HG03159 (cell line): ENCODE measurements around the gene IPO13.
A peak's percentile ranks its signal among the peaks of the same experiment; 100 is the strongest.

Source experiments
- ATAC-seq: cut with Tn5 transposase; IDR thresholded peaks from one replicate; pipeline ENCODE4 v1.9.1; 2021; ENCODE audit warnings: mild to moderate bottlenecking, moderate library complexity; ENCODE audit not compliant: unreplicated experiment

Gene IPO13

DNA sequence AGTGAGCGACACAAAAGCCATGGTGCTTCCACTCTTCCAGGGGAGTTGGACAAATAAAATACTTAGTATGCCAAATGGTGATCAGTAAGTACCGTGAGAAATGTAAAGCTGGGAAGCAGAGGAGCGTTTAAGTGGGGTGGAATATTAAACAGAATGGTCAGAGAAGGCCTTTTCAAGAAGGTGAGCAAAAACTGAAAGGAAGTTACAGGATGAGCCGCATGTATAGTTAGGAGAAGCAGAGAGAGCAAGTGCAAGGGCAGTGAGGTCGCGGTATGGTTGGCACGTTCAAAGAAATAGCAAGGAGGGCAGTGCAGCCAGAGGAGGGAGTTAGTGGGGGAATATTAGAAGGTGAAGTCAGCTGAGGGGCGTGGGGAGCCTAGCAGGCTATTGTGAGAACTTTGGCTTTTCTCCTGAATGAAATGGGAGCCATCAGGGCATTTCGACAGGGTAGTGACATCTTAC is 27.3 kb downstream of the IPO13 start:
- ATAC-seq, result no peak

DNA sequence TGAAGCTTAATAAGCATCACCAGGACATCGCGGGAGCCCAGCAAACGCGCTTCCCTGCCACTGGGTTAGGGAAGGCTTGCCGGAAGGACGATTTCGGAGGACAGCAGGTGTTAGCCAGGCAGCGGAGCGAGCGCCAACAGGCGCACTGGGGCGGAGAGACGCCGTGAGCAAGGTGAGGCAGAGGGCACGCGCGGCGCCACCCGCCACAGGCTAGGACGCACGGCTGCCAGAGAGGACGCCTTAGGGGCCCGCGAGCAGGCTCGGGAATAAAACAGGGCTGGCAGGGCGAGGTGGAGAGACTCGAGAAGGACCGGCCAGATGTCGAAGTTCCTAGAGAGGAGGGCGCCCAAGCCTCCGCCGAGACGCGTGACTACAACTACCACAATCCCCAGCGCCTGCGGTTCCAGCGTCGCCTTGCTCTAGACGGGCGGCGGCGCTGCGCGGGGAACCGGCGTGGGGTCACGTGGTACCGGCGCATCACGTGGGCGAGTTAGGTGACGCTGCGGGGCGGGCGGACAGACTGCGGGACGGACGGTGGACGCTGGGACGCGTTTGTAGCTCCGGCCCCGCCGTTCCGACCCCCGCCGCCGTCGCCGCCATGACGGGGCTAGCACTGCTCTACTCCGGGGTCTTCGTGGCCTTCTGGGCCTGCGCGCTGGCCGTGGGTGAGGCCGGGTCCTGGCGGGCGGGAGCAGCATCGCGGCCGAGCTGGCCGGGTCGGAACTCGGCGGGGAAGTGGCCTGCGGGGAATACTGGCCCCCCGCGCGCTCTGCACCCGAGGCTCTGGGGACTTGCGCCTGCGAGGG is 27.9 kb downstream of the IPO13 start, which contains the start of gene ATP6V0B:
Gene ATP6V0B, plus strand, starts transcription at position 518 of the 806 bp plus-strand sequence. Its CDS starts 81 bp downstream, at position 599.
- ATAC-seq, result peak; percentile 65

GRCh38 chr1:43975249-43975961 is 28.7 kb downstream of the IPO13 start:
- ATAC-seq, result peak; percentile 6

- no peak for ATAC-seq
Observed at GRCh38 chr1:43976045-43976444, 29.3 kb downstream of the IPO13 start.

DNA sequence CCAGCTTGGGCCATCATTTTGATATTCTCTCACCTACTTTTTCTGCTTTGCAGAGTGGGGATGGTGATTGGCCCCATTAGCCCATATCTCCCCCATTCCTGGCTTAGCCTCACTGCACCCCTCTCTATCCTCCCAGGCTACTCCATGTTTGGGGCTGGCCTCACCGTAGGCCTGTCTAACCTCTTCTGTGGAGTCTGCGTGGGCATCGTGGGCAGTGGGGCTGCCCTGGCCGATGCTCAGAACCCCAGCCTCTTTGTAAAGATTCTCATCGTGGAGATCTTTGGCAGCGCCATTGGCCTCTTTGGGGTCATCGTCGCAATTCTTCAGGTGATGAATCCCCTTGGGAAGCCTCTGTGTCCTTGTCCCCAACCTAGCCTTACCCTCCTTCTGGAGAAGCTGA is 30.1 kb downstream of the IPO13 start:
- no peak for ATAC-seq

DNA sequence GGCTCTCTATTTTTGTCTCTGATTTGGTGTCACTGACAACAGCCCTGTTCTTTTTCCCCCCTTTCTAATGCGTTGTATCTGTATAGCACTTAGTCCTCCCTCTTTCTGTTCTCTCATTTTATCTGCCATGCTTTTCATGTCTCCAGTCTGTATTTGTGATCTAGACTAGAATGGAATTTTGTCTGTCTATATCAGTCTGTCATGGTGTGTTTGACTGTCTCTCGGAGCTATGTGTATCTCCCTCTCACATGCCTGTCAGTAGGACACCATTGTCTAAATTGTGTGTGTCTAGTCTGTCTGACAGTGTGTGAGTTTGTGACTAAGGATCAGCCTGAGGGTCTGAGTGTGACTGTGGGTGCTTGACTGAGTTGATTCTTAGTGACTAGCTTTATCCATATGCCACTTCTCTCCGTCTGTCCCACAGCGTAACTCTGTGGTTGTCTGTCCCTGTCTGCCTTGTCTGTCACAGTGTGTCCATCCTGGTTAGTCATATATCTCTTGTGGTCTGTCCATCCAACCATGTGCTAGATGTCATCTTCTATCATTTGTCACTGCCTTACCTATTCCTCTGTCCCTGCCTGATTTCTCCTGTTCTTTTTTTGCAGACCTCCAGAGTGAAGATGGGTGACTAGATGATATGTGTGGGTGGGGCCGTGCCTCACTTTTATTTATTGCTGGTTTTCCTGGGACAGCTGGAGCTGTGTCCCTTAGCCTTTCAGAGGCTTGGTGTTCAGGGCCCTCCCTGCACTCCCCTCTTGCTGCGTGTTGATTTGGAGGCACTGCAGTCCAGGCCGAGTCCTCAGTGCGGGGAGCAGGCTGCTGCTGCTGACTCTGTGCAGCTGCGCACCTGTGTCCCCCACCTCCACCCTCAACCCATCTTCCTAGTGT is 30.9 kb downstream of the IPO13 start:
- ATAC-seq, result no peak

DNA sequence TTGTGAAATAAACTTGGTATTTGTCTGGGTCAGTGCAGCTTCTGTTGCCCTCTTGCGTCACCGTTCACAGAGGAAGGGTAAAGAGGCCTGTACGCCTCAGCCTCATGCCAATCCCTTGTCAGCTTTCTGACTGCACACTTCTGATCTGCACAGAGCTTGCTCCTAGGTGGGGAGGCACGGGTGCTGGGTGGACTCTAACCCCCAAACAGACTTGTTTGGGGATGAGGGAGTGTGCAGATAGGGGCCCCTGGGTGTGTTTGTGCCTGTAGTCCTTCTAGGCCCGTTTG is 31.5 kb downstream of the IPO13 start:
- ATAC-seq, result no peak

DNA sequence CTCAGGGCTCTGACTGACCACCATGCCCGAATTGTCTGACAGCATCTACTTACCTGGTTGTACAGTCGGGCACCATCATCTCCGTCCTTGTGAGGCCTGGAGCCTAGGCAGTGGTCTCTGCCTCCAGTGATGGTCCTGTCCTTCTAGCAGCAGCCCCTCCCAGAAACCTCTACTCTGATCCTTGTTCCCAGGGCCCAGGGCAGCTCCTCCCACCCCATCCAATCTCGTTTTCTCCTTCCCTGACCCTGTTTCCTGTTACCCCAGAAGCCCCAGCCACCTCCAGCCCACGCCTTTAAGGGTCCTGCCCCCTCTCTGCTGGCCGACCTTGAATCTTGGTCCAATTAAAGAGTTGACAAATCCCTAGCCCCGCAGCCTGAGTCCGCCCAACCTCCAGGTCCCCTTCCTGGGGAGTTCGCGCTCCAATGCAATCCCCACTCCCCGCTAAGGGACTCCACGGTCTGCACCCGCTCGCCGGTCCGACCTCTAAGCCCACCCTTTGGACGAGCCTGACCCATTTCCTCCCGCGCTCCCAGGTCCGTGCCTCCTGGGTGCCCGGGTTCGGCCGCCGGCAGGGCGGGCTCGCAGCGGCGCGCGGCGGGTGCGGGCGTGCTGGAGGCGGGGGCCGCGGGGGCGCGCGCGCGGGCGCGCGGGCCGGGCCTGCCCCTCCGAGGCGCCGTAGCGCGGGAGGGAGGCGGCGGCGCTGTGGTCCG is 32.0 kb downstream of the IPO13 start, which contains the start of gene B4GALT2:
Gene B4GALT2, plus strand, starts transcription at position 660 of the 710 bp plus-strand sequence. CDS start 1,951 bp downstream, outside the sequence.
- ATAC-seq, result no peak

- no peak for ATAC-seq
Observed at GRCh38 chr1:43979261-43979527, 32.4 kb downstream of the IPO13 start.

DNA sequence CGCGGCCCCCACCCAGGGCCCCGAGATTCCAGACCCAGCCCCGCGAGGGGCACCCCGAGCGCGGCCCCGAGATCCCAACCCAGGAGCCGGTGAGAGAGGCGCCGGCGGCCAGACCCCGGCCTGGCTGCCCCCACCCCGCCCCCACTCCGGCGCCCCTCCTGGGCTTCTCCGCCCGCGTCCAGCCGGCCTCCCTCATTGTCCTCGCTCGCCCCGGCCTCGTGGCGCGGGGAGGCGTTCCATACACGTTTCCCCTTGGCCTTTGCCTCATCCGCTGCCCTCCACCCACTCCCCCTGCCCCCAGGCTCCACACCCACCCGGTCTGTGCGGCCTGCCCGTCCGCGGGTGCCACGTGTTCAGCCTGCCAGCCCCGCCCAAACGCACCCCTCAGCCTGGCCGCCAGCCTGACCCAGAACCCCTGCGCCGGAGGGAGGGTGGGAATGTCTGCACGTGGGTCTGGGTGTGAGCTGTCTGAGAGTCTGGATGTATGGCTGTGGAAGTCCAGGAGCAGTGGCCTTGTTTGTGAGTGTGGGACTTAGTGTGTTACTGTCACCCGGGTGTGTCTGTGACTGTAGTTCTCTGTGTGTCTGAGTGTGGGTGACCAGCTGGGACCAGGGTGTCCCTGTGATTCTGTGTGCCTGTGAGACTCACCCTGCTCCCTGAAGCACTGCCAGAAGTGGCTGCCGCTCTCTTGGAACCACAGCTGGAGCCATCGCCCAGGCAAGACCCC is 32.9 kb downstream of the IPO13 start:
- ATAC-seq, result no peak

DNA sequence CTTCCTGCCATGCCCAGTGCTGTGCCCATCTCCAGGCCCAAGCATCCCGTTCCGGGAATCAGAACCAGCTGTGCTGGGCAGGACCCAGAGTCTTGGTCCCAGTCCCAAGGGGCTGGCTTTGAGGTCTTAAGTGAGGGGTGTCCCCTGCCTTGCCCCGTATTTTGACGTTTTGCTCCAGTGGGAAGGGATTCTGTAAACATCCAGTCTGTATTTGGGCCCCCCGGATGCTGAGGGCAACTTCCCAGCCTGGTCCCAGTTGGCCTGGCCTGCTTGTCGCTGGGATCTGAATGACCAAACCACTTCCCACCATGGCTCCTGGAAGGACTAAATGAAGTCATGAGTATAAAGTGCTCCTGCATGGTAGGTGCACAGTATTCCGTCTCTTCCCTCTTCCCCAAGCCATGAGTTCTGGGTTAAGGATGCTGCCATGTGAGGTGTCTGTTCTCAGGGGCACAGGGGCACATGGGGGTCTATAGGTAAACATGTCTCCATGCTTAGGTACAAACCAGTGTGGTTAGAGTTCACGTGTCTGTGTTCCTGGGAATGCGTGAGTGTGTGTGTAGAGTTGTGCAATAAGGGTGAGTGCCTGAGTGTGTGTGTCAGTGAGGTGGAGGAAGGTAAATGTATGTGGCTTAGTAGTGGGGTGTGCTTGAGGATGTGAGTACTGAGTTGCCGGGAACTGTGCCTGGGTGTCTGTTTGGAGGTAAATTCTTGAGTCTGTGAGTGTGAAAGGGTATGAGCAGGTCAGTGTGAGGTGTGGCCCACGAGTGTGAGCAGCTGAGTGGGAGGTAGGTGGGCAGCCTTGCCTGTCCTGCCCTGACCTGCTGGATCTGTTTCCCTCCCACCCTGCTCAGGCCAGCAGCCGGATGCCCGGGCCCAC is 33.7 kb downstream of the IPO13 start:
- ATAC-seq, result no peak

GRCh38 chr1:43981135-43981491 is 34.4 kb downstream of the IPO13 start:
- ATAC-seq, result no peak

DNA sequence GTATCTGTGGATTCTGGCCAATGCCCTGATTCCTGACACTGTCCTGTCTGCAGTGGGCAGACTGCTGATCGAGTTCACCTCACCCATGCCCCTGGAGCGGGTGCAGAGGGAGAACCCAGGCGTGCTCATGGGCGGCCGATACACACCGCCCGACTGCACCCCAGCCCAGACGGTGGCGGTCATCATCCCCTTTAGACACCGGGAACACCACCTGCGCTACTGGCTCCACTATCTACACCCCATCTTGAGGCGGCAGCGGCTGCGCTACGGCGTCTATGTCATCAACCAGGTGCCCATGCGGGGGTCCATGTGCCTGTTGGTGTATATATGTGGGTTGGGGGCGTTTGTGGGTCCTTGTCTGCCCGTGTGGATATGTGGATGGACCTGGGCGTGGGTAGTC is 34.9 kb downstream of the IPO13 start:
- ATAC-seq, result no peak

DNA sequence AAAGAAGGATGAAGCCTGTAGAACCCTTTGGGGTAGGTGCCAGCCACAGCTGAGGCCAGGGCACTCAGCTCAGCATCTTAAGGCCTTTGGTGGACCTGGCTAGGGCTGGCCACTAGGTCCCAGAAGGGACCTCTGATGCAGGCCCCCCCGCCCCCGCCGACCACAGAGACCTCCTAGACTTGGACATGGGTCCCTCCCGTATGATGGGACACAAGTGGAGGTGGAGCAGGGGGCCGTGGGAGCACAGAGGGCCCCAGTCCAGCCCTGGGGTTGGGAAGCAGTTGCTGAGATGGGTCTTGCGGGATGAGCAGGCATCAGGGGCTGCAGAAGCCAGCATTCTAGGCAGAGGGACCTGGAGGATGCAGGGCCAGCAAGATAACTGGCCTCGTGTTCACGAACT is 35.5 kb downstream of the IPO13 start:
- no peak for ATAC-seq

- no peak for ATAC-seq
Observed at GRCh38 chr1:43982808-43983207, 36.1 kb downstream of the IPO13 start.

DNA sequence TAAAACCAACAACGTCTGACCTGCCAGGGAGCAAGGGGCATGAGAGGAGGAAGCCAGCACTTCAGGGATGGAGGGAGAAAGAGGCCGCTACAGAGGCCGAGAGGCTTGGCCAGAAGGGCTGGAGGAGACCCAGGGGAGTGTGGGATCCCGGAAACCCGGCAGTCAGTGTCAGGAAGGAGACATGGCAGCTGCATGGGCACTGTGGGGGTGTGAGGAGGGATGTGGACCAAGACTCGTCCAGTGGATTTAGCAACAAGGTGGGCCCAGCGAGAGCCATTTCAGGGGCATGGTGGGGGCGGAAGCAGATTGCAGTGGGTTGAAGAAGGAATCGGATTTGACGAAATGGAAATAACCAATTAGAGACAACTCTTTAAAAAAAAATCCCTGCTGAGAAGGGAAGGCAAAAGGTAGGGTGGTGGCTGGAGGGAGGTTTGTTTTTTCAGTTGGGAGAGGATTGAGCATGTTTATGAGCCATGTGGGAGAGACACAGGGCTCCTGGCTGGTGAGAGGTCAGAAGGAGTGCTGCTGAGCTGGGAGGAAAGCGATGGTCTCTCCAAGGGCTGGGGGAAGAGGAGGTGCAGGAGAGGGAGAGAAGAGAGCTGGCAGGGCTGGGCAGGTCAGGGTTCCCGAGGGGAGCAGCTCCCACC is 36.6 kb downstream of the IPO13 start:
- no peak for ATAC-seq

GRCh38 chr1:43984855-43985254 is 38.1 kb downstream of the IPO13 start:
- no peak for ATAC-seq

- no peak for ATAC-seq
Observed at GRCh38 chr1:43985984-43986595, 39.3 kb downstream of the IPO13 start.
